ENCODE results near the gene DBN1. TPM values are rescaled to one million over a fixed set of nuclear protein-coding genes. Genes with fewer than 3 reads are reported as not detected.

Gene DBN1
- total and polyA plus RNA-seq, 9 of the 15 experiments (the other 6 are each of a cell fraction or from before 2014, with no cell fraction given) = 0.25 to 87.2 (median 27.9) TPM

- TF ChIP-seq REST (IDR thresholded peaks at IDR 0.05; ENCODE audit: borderline replicate concordance) = peak; percentile 88
- no peak for TF ChIP-seq REST (CRISPR knock-in tag; IDR thresholded peaks at IDR 0.05; ENCODE audit: low read depth)
- peak; percentile 73 for TF ChIP-seq GABPB1 (CRISPR knock-in tag; IDR thresholded peaks at IDR 0.05)
- TF ChIP-seq THRB (CRISPR knock-in tag; conservative IDR thresholded peaks at IDR 0.05) = no peak
Observed at GRCh38 chr5:177491429-177491945, 18.1 kb upstream of the DBN1 start (continued).

Data from K562 (cell line).